Spleen (tissue), 11 donors: ENCODE data around the gene RHBDD1. TPM values are rescaled to one million over a fixed set of nuclear protein-coding genes. Genes with fewer than 3 reads are reported as not detected.
"Not testable (repeated sequence)": the region's sequence is repeated elsewhere in the genome, so short reads cannot be mapped to it uniquely, and the experiment has no call there.

Source experiments
- DNase-seq: peaks from one replicate; pipeline ENCODE4 v3.0.0-alpha.2; 2020
- H3K27ac ChIP-seq, 8 donors: fragments of 200-600 bp; sonication (generic) in 7 of 8; 1 replicate in 4 of 8; 2 replicates in 4 of 8; pipeline versions ENCODE4 v1.5.0 to v1.8.0; 2016 to 2021; ENCODE audit warnings: inconsistent platforms in 4 of 8, mild to moderate bottlenecking in 4 of 8, moderate library complexity in 1 of 8
- H3K27me3 ChIP-seq, 7 donors: fragments of 200-600 bp; sonication (generic) in 6 of 7; replicated peaks in 1 of 7; 1 replicate in 4 of 7; 2 replicates in 3 of 7; pipeline versions ENCODE4 v1.5.0 to v1.8.0; 2016 to 2021; ENCODE audit warnings: inconsistent platforms in 3 of 7, mild to moderate bottlenecking in 1 of 7
- H3K36me3 ChIP-seq, 6 donors: fragments of 200-600 bp; sonication (generic) in 5 of 6; 1 replicate in 4 of 6; 2 replicates in 2 of 6; pipeline versions ENCODE4 v1.5.0 to v1.8.0; 2016 to 2021; ENCODE audit warnings: inconsistent platforms in 2 of 6
- H3K4me1 ChIP-seq, 6 donors: fragments of 200-600 bp; sonication (generic) in 5 of 6; 1 replicate in 3 of 6; 2 replicates in 3 of 6; pipeline versions ENCODE4 v1.5.0 to v1.8.0; 2016 to 2021; ENCODE audit warnings: inconsistent platforms in 3 of 6
- H3K4me3 ChIP-seq, 8 donors: fragments of 200-600 bp; sonication (generic) in 7 of 8; 1 replicate in 4 of 8; 2 replicates in 4 of 8; pipeline versions ENCODE4 v1.5.0 to v1.8.0; 2016 to 2021; ENCODE audit warnings: inconsistent platforms in 4 of 8, mild to moderate bottlenecking in 4 of 8, moderate library complexity in 2 of 8
- H3K9me3 ChIP-seq, 8 donors: fragments of 200-600 bp; sonication (generic) in 7 of 8; 1 replicate in 4 of 8; 2 replicates in 4 of 8; pipeline versions ENCODE4 v1.5.0 to v1.8.0; 2016 to 2021; ENCODE audit warnings: inconsistent platforms in 4 of 8
- CTCF ChIP-seq, 11 experiments: fragments of 200-600 bp in 7 of 11; fragments of 450-650 bp in 4 of 11; sonication (generic) in 4 of 11; IDR thresholded peaks in 8 of 11; conservative IDR thresholded peaks in 3 of 11; 1 replicate in 7 of 11; 2 replicates in 4 of 11; pipeline versions ENCODE4 v1.4.0 to v1.8.0; 2016 to 2021; ENCODE audit warnings: antibody characterized with exemption in 11 of 11, inconsistent platforms in 4 of 11, mild to moderate bottlenecking in 1 of 11
- POLR2A ChIP-seq, 3 donors: fragments of 450-650 bp; IDR thresholded peaks; one replicate each; pipeline ENCODE4 v1.5.1; 2017; ENCODE audit warnings: antibody characterized with exemption in 3 of 3, mild to moderate bottlenecking in 1 of 3
- POLR2AphosphoS5 ChIP-seq, 3 donors: sonication (generic); formaldehyde crosslinking; IDR thresholded peaks; one replicate each; pipeline ENCODE4 v1.5.1; 2017; ENCODE audit warnings: antibody characterized with exemption in 3 of 3
- WGBS, 5 donors: extraction: QIAGEN DNeasy Blood & Tissue Kit in 3 of 5; methylation state at CpG; one replicate each; pipeline versions ENCODE4 v1.1.5 to v1.1.7; 2013 to 2018; 5-methylcytosine and 5-hydroxymethylcytosine counted together
- intact Hi-C: fragments of 100-400 bp; cut with DNase I; formaldehyde crosslinking; loops from one replicate; pipeline ENCODE4 v1.15.0; 2023; ENCODE audit warnings: low total_unique reads
- polyA plus RNA-seq, 3 donors: library from polyadenylated mRNA; stranded (reverse); fragments of 200-250 nt; gene quantifications; one replicate each; pipeline ENCODE4 v1.2.1, GENCODE V29; 2013
- total RNA-seq, 7 donors: library from RNA; depleted of rRNA in 3 of 7; stranded (reverse); fragments of >200 nt in 3 of 7; fragmentation: NEBNext Ultra II Directional in 4 of 7; extraction: Animal tissue kit (Norgen Biotek cat#: 25700) in 4 of 7; gene quantifications; one replicate each; pipeline versions ENCODE4 v1.1.0 to v1.2.1, GENCODE V29; 2016 to 2021
- donor health status: healthy with polysubstance abuse.
- donor health status: DM: no; HTN: no; CAD: no; lungs with moderate emphysema.
- donor health status: DM: no; HTN: no; CAD: no.
- donor health status: Bipolar disorder and iron deficiency.
- donor health status: healthy.
- donor health status: DM: no; HTN: no; CAD: no.
- donor health status: DM: yes; HTN: yes; CAD: no.

The RHBDD1 gene
- total and polyA plus RNA-seq, 10 donors = 6.1 to 67.5 (median 32.8) TPM

- WGBS, 5 donors = 68 to 84% (median 75%) methylated on average over 2 of the region's 2 CpGs
- Histone ChIP-seq H3K9me3 (peaks cover 0 to 7% (median 0%) of the 10 kb centered on the region in 8 donors), H3K4me3 (no peak overlapping the region), H3K27me3 (no peaks in the 10 kb centered on the region), H3K4me1 (no peaks in the 10 kb centered on the region), H3K27ac (no peak overlapping the region), H3K36me3 (peaks cover 0 to 7% (median 0%) of the 10 kb centered on the region in 6 donors)
- intact Hi-C loops = loop anchor here (10.0 kb wide), 1 partner anchor 157 kb away; no protein-coding TSS in a partner anchor
- no peak for TF ChIP-seq POLR2AphosphoS5 (IDR thresholded peaks at IDR 0.05)
- no peak for TF ChIP-seq CTCF (IDR thresholded peaks at IDR 0.05 in 8 of 11, conservative IDR thresholded peaks at IDR 0.05 in 3 of 11)
- no peak for TF ChIP-seq POLR2A (IDR thresholded peaks at IDR 0.05)
- DNase-seq = no peak
Measured at GRCh38 chr2:226828191-226828590, 7.7 kb upstream of the RHBDD1 start.

GRCh38 chr2:226829721-226830631 is 5.9 kb upstream of the RHBDD1 start:
- intact Hi-C loops = loop anchor here (10.0 kb wide), 1 partner anchor 155 kb away; no protein-coding TSS in a partner anchor
- H3K27me3 ChIP-seq = no peaks in the 10 kb centered on the region
- H3K36me3 ChIP-seq = peaks cover 0 to 7% (median 0%) of the 10 kb centered on the region in 6 donors
- H3K9me3 ChIP-seq = no peaks in the 10 kb centered on the region
- DNase-seq = no peak
- no peak overlapping the region for H3K27ac ChIP-seq
- no peak for TF ChIP-seq POLR2A (IDR thresholded peaks at IDR 0.05)
- no peak for TF ChIP-seq CTCF (IDR thresholded peaks at IDR 0.05 in 8 of 11, conservative IDR thresholded peaks at IDR 0.05 in 3 of 11)
- no peak for TF ChIP-seq POLR2AphosphoS5 (IDR thresholded peaks at IDR 0.05)
- H3K4me1 ChIP-seq = peaks cover 7 to 16% (median 13%) of the 10 kb centered on the region in 6 donors
- H3K4me3 ChIP-seq = no peak overlapping the region
- 80 to 85% (median 84%) methylated on average over 8 of the region's 8 CpGs for WGBS, 5 donors

- no peak overlapping the region for H3K27ac ChIP-seq
- intact Hi-C loops = no loop called here
- H3K4me3 ChIP-seq = no peak overlapping the region
- peaks cover 0 to 7% (median 0%) of the 10 kb centered on the region in 6 donors for H3K36me3 ChIP-seq
- DNase-seq = no peak
- peaks cover 9 to 23% (median 16%) of the 10 kb centered on the region in 6 donors for H3K4me1 ChIP-seq
- no peaks in the 10 kb centered on the region for H3K9me3 ChIP-seq
- WGBS, 5 donors = 89 to 96% (median 91%) methylated on average over 4 of the region's 4 CpGs
- TF ChIP-seq POLR2A (IDR thresholded peaks at IDR 0.05) (no peak), POLR2AphosphoS5 (IDR thresholded peaks at IDR 0.05) (no peak), CTCF (IDR thresholded peaks at IDR 0.05 in 8 of 11, conservative IDR thresholded peaks at IDR 0.05 in 3 of 11) (no peak)
- no peaks in the 10 kb centered on the region for H3K27me3 ChIP-seq
Measured at GRCh38 chr2:226831266-226831665, 4.6 kb upstream of the RHBDD1 start.

GRCh38 chr2:226832061-226832460 is 3.8 kb upstream of the RHBDD1 start:
- Histone ChIP-seq H3K27ac (no peak overlapping the region), H3K27me3 (no peaks in the 10 kb centered on the region), H3K36me3 (peaks cover 0 to 7% (median 0%) of the 10 kb centered on the region in 6 donors), H3K9me3 (no peaks in the 10 kb centered on the region), H3K4me3 (no peak overlapping the region), H3K4me1 (peaks cover 13 to 30% (median 21%) of the 10 kb centered on the region in 6 donors)
- no peak for DNase-seq
- WGBS, 5 donors = 93 to 100% (median 97%) methylated on average over 1 of the region's 1 CpG
- intact Hi-C loops = no loop called here
- no peak for TF ChIP-seq POLR2AphosphoS5 (IDR thresholded peaks at IDR 0.05)
- no peak for TF ChIP-seq CTCF (IDR thresholded peaks at IDR 0.05 in 8 of 11, conservative IDR thresholded peaks at IDR 0.05 in 3 of 11)
- no peak for TF ChIP-seq POLR2A (IDR thresholded peaks at IDR 0.05)

- peak overlapping the region in 7 of 8 donors; percentile 50 to 84 (median 58) for H3K4me3 ChIP-seq
- intact Hi-C loops = not testable (repeated sequence)
Measured at GRCh38 chr2:226834880-226835279, 974 bp upstream of the RHBDD1 start.

More at GRCh38 chr2:226834880-226835279, 974 bp upstream of the RHBDD1 start:
- H3K27me3 ChIP-seq, H3K9me3 ChIP-seq, H3K36me3 ChIP-seq: not testable (repeated sequence)
- H3K4me1 ChIP-seq = peaks cover 22 to 58% (median 47%) of the 10 kb centered on the region in 6 donors
- 84 to 92% (median 89%) methylated on average over 18 of the region's 18 CpGs for WGBS, 5 donors
- DNase-seq = peak; percentile 71
- peak overlapping the region in 5 of 8 donors; percentile 97 to 100 (median 99) for H3K27ac ChIP-seq
